GM12874 (cell line): ENCODE data around the gene PDE7B.

Source experiments
- TF ChIP-seq, protein P1 (sequence below): IDR thresholded peaks from 2 replicates; pipeline ENCODE4 v1.5.1; 2011; ENCODE audit warnings: low read depth, mild to moderate bottlenecking, control low read depth, low read length, moderate library complexity; ENCODE audit not compliant: insufficient read depth

Gene PDE7B

DNA sequence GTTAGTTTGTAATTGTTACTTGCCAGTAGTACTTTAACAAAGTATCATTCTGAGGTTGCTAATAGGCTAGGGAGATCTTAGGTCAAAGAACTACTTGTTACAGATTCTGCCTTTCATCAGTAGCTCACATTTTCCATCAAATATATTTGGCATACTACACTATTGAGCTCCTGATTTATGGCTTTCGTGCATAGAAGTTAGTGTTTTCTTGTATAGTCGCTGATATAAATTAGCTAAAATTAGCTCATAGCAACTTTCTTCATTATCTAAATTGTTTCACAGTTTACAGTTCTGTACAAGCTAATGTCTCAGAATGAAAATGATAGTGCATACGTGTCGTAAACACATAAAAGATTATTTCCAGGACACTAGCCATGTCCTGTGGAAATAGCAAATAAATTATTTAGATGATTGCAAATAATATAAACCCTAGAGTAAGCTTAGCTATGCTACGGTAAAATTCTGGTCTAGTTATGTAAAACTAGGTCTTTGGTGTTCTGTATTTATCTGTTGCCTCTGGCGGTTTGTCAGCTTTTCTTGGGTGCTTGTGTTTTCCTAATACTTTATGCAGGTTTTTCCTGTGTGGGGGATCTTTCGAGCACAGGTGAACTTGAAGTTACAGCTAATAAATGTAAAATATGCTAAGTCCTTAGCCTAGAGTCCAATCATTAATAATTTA lies 15.1 kb downstream of the PDE7B start:
- TF ChIP-seq, protein P1, sequence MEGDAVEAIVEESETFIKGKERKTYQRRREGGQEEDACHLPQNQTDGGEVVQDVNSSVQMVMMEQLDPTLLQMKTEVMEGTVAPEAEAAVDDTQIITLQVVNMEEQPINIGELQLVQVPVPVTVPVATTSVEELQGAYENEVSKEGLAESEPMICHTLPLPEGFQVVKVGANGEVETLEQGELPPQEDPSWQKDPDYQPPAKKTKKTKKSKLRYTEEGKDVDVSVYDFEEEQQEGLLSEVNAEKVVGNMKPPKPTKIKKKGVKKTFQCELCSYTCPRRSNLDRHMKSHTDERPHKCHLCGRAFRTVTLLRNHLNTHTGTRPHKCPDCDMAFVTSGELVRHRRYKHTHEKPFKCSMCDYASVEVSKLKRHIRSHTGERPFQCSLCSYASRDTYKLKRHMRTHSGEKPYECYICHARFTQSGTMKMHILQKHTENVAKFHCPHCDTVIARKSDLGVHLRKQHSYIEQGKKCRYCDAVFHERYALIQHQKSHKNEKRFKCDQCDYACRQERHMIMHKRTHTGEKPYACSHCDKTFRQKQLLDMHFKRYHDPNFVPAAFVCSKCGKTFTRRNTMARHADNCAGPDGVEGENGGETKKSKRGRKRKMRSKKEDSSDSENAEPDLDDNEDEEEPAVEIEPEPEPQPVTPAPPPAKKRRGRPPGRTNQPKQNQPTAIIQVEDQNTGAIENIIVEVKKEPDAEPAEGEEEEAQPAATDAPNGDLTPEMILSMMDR: no peak

DNA sequence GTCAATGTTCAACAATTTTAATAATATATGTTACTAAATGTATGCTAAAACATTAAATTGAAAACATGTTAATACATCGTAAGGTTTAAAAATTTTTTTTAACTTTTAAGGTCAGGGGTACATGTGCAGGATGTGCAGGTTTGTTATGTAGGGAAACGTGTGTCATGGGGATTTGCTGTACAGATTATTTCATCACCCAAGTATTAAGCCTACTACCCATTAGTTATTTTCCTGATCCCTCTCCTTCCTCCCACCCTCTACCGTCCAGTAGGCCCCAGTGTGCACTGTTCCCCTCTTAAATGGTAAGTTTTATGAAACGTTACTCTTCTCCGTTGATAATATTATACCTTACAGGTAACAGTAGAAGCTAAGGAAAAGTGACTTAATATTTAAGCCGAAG lies 15.8 kb downstream of the PDE7B start:
- TF ChIP-seq, protein P1: no peak

DNA sequence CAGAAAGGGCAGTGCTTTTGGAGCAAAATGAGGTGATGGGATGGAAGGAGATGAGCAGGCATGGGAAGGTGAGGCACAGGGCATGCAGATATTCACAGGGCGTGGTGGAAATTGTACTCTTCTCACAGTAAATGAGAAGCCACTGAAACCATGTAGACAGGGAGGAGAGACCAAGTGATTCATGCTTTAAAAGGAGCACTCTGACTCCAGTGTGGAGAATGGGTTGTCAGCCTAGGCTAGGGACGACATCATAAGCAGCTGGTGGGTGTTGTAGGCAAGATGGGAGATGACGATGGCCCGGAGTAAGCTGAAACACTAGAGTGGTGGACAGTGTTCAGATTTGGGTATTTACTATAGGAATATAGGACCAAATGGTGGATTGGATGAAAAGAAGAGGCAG lies 18.4 kb downstream of the PDE7B start:
- TF ChIP-seq, protein P1: no peak

DNA sequence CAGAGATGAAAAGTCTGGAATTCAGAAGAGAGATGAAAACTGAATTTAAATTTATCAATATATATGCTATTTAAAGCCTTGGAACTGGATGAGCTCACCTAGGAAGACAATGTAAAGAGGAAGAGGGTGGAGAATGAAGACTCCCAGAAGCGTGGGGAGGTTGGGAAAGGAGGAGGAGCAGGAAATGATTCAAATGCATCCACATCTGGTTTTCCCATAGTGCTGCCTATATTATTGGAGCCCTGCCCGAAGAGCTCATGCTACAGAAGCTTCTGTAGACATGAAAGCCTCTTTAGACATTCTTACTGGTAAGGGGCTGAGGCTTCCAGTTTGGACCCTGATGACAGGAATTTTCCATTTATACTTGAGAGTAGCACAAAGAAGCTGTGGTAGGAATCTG lies 19.2 kb downstream of the PDE7B start:
- TF ChIP-seq, protein P1: no peak

DNA sequence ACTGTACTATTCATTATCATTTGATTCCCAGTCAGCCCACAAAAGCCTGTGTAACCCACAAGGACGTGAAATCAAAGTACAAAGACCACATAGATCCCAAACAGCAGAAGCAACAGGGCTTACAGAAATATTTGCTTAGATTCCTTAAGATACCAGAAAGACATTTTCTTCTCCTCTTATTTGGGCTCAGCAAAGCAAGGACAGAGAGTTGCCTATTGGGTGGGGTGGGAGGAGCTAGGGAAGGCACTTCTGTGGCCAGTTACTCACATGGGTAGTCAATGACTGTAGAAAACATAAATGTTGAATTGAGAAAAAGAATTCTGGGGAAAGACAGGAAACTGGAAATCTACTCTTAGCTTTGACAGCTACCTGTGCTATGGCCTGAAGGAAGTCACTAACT lies 19.8 kb downstream of the PDE7B start:
- TF ChIP-seq, protein P1: no peak

DNA sequence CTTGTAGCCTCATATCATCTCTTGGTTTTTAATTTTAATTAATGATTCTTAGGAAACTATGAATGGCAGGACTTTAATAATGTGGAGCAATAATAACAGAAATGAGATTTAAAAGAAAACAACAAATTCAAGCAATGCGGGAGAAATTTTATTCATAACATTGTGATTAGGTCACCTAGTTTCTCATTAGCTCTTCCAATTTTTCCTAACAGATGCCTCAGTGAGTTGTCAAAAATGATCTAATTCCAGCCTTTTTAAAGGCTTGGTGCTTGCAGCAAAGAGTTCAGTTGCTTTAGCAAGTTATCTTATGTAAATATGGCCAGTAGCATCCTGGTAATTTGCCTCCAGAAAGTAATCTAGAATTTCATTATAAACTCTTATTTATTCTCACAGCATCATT lies 20.4 kb downstream of the PDE7B start:
- TF ChIP-seq, protein P1: no peak

GRCh38 chr6:135875446-135875845 lies 23.9 kb downstream of the PDE7B start:
- TF ChIP-seq, protein P1: no peak
